HepG2 (cell line): ENCODE data around the gene TSPYL4. TPM values are rescaled to one million over a fixed set of nuclear protein-coding genes. Genes with fewer than 3 reads are reported as not detected.

Source experiments
- CHD4 ChIP-seq: fragments of 200-600 bp; sonication (generic); IDR thresholded peaks from 2 replicates; pipeline ENCODE4 v1.7.0; 2017; ENCODE audit warnings: mild to moderate bottlenecking, low read length, borderline replicate concordance
- CREM ChIP-seq, 2 experiments: sonication (generic) in 1 of 2; formaldehyde crosslinking in 1 of 2; IDR thresholded peaks; 2 replicates each; pipeline versions ENCODE4 v1.4.0 to v1.6.1; 2016 to 2020; ENCODE audit warnings: antibody characterized with exemption in 1 of 2, mild to moderate bottlenecking in 1 of 2, missing genetic modification reagents in 1 of 2
- FOSL2 ChIP-seq: sonication (generic); formaldehyde crosslinking; IDR thresholded peaks from 2 replicates; pipeline ENCODE4 v1.4.0; 2020; ENCODE audit warnings: missing genetic modification reagents
- FOXK1 ChIP-seq: sonication (generic); formaldehyde crosslinking; IDR thresholded peaks from 2 replicates; pipeline ENCODE4 v1.4.0; 2020; ENCODE audit warnings: low read depth, missing genetic modification reagents, borderline replicate concordance
- IRF2 ChIP-seq: IDR thresholded peaks from 2 replicates; pipeline ENCODE4 v1.6.1; 2018; ENCODE audit warnings: missing genetic modification reagents, missing compliant biosample characterization
- KAT7 ChIP-seq: IDR thresholded peaks from 2 replicates; pipeline ENCODE4 v1.6.1; 2018; ENCODE audit warnings: borderline replicate concordance, missing compliant biosample characterization
- MEF2D ChIP-seq: sonication (generic); formaldehyde crosslinking; IDR thresholded peaks from 2 replicates; pipeline ENCODE4 v1.5.1; 2020; ENCODE audit warnings: mild to moderate bottlenecking, missing genetic modification reagents
- PHB2 ChIP-seq: fragments of 450-650 bp; IDR thresholded peaks from 2 replicates; pipeline ENCODE4 v1.6.1; 2018; ENCODE audit not compliant: partially characterized antibody
- RBM39 ChIP-seq: fragments of 200-400 bp; formaldehyde crosslinking; IDR thresholded peaks from one replicate; pipeline ENCODE4 v1.6.1; 2018; ENCODE audit warnings: antibody characterized with exemption, mild to moderate bottlenecking, low read depth, low read length; ENCODE audit not compliant: poor library complexity, severe bottlenecking
- RXRB ChIP-seq: IDR thresholded peaks from 2 replicates; pipeline ENCODE4 v1.6.1; 2016; ENCODE audit warnings: borderline replicate concordance, missing genetic modification reagents, missing compliant biosample characterization
- SAP130 ChIP-seq: IDR thresholded peaks from 2 replicates; pipeline ENCODE4 v1.6.1; 2016; ENCODE audit warnings: low read depth
- SIN3A ChIP-seq: IDR thresholded peaks from 2 replicates; pipeline ENCODE4 v1.6.1; 2011; ENCODE audit warnings: low read depth, mild to moderate bottlenecking, control low read depth, low read length, borderline replicate concordance
- SIX1 ChIP-seq: sonication (generic); formaldehyde crosslinking; IDR thresholded peaks from 2 replicates; pipeline ENCODE4 v1.4.0; 2020; ENCODE audit warnings: missing genetic modification reagents, borderline replicate concordance
- TCF12 ChIP-seq, 2 experiments: fragments of 450-650 bp in 1 of 2; sonication (generic) in 1 of 2; formaldehyde crosslinking in 1 of 2; IDR thresholded peaks; 2 replicates each; pipeline versions ENCODE4 v1.6.1 to v1.8.0; 2017 to 2022; ENCODE audit warnings: antibody characterized with exemption in 1 of 2, mild to moderate bottlenecking in 1 of 2, missing genetic modification reagents in 1 of 2, moderate library complexity in 1 of 2
- ZMYM4 ChIP-seq: sonication (generic); formaldehyde crosslinking; IDR thresholded peaks from 2 replicates; pipeline ENCODE4 v1.8.1; 2023; ENCODE audit warnings: mild to moderate bottlenecking, missing genetic modification reagents
- ZNF510 ChIP-seq: sonication (generic); formaldehyde crosslinking; IDR thresholded peaks from 2 replicates; pipeline ENCODE4 v1.4.0; 2020; ENCODE audit warnings: low read depth, mild to moderate bottlenecking, missing genetic modification reagents
- ZNF703 ChIP-seq: sonication (generic); formaldehyde crosslinking; IDR thresholded peaks from 2 replicates; pipeline ENCODE4 v1.5.1; 2020; ENCODE audit warnings: missing genetic modification reagents, mild to moderate bottlenecking, moderate library complexity, borderline replicate concordance
- polyA plus RNA-seq, 8 experiments: library from polyadenylated mRNA; depleted of rRNA in 3 of 8; stranded (reverse) in 7 of 8; unstranded in 1 of 8; fragments of >200 nt; fragmentation: Illumina TruSeq in 4 of 8; extraction: Trizol in 4 of 8; gene quantifications; 2 replicates each; pipeline versions ENCODE4 v1.2.1 to v1.2.3, GENCODE V29; 2011 to 2016; ENCODE audit warnings: low read depth in 4 of 8, missing spikeins in 1 of 8, mixed read lengths in 1 of 8; ENCODE audit not compliant: insufficient read depth in 1 of 8
- total RNA-seq, 5 experiments: library from RNA; depleted of rRNA; stranded (reverse); fragments of >200 nt; fragmentation: Illumina TruSeq; extraction: Trizol; gene quantifications; 2 replicates each; pipeline ENCODE4 v1.2.3, GENCODE V29; 2016; ENCODE audit warnings: low read depth in 1 of 5
- TF ChIP-seq, protein P1 (sequence below): sonication (generic); formaldehyde crosslinking; IDR thresholded peaks from 2 replicates; pipeline ENCODE4 v1.4.0; 2020; ENCODE audit warnings: missing genetic modification reagents, borderline replicate concordance
- TF ChIP-seq, protein P2 (sequence below): sonication (generic); formaldehyde crosslinking; IDR thresholded peaks from 2 replicates; pipeline ENCODE4 v1.5.0; 2020; ENCODE audit warnings: missing genetic modification reagents
- TF ChIP-seq, protein P3 (sequence below): sonication (generic); formaldehyde crosslinking; IDR thresholded peaks from 2 replicates; pipeline ENCODE4 v1.8.1; 2023; ENCODE audit warnings: mild to moderate bottlenecking, moderate library complexity, missing genetic modification reagents
- TF ChIP-seq, protein P4 (sequence below): IDR thresholded peaks from 2 replicates; pipeline ENCODE4 v1.6.1; 2012; ENCODE audit warnings: inconsistent platforms
- TF ChIP-seq, protein P5 (sequence below): IDR thresholded peaks from 2 replicates; pipeline ENCODE4 v1.6.1; 2016; ENCODE audit warnings: control low read depth

The TSPYL4 gene
- total and polyA plus RNA-seq, 2 of the 13 experiments (the other 11 are each of a cell fraction or from before 2014, with no cell fraction given), result 18.0 to 19.7 TPM

DNA sequence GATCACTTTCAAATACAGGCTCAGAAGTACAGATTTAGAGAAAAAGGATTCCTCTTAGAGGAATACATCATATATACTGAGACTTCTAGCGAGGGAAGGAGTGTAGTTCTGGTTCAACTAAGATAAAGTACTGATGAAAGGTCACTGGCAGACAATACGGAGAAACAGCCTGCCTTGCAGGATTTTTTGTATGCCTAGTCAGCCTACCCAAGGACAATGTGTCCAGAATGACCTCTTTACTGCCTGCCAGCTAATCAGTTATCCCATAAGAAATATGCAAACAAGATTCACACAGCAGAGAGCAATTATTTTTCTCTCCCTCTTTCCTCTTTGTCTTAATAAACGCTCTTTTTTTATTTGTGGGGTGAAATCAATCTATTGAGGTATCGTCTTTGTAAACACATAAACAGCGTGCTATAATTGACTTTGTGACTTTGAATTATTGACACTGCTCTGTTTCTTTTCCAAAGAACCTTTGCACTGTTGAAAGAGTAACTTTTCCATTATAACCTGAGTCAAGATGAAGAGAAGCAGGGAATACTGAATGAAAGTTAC lies 1.4 kb upstream of the TSPYL4 start (continued):
- TF ChIP-seq, protein P1, sequence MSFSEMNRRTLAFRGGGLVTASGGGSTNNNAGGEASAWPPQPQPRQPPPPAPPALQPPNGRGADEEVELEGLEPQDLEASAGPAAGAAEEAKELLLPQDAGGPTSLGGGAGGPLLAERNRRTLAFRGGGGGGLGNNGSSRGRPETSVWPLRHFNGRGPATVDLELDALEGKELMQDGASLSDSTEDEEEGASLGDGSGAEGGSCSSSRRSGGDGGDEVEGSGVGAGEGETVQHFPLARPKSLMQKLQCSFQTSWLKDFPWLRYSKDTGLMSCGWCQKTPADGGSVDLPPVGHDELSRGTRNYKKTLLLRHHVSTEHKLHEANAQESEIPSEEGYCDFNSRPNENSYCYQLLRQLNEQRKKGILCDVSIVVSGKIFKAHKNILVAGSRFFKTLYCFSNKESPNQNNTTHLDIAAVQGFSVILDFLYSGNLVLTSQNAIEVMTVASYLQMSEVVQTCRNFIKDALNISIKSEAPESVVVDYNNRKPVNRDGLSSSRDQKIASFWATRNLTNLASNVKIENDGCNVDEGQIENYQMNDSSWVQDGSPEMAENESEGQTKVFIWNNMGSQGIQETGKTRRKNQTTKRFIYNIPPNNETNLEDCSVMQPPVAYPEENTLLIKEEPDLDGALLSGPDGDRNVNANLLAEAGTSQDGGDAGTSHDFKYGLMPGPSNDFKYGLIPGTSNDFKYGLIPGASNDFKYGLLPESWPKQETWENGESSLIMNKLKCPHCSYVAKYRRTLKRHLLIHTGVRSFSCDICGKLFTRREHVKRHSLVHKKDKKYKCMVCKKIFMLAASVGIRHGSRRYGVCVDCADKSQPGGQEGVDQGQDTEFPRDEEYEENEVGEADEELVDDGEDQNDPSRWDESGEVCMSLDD (CRISPR knock-in tag), result peak; percentile 77
- TF ChIP-seq SIX1 (CRISPR knock-in tag) (0 out of 2 replicates have a peak, but pooled peaks have one; percentile 30), RXRB (CRISPR knock-in tag) (peak; percentile 61), FOSL2 (CRISPR knock-in tag) (peak; percentile 52; the same call in 1 of the 2 replicates), IRF2 (CRISPR knock-in tag) (peak; percentile 45; the same call in 1 of the 2 replicates), RBM39 (no peak), SAP130 (peak; percentile 52), KAT7 (no peak; the same call in 1 of the 2 replicates), CREM (IDR thresholded peaks at IDR 0.05) (peak; percentile 57), CREM (CRISPR knock-in tag; IDR thresholded peaks at IDR 0.05) (no peak), ZMYM4 (CRISPR knock-in tag) (0 out of 2 replicates have a peak, but pooled peaks have one; percentile 36), ZNF703 (CRISPR knock-in tag) (no peak), SIN3A (peak; percentile 62; the same call in 1 of the 2 replicates), CHD4 (no peak; the same call in 1 of the 2 replicates), ZNF510 (no peak), MEF2D (CRISPR knock-in tag) (0 out of 2 replicates have a peak, but pooled peaks have one; percentile 58), PHB2 (no peak), TCF12 (IDR thresholded peaks at IDR 0.05) (no peak), TCF12 (CRISPR knock-in tag; IDR thresholded peaks at IDR 0.05) (peak; percentile 38; the same call in 1 of the 2 replicates), FOXK1 (peak; percentile 35; the same call in 1 of the 2 replicates)
- TF ChIP-seq, protein P2, sequence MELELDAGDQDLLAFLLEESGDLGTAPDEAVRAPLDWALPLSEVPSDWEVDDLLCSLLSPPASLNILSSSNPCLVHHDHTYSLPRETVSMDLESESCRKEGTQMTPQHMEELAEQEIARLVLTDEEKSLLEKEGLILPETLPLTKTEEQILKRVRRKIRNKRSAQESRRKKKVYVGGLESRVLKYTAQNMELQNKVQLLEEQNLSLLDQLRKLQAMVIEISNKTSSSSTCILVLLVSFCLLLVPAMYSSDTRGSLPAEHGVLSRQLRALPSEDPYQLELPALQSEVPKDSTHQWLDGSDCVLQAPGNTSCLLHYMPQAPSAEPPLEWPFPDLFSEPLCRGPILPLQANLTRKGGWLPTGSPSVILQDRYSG, result no peak
- TF ChIP-seq, protein P3, sequence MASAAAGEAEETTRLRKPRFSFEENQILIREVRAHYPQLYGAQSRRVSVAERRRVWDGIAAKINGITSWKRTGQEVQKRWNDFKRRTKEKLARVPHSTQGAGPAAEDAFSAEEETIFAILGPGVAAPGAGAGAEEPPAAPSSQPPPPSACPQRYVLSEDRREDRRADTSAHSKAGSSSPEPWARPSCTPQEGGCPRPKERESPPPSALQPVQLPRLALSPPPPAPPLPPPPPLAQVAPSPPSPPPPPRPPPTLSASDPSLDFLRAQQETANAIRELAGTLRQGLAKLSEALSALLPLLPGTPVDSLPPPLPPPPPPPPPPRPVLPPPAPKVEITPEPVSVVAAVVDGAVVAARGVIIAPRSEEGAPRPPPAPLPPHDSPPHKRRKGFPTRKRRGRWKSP (CRISPR knock-in tag), result peak; percentile 62; the same call in 1 of the 2 replicates
- TF ChIP-seq, protein P4, sequence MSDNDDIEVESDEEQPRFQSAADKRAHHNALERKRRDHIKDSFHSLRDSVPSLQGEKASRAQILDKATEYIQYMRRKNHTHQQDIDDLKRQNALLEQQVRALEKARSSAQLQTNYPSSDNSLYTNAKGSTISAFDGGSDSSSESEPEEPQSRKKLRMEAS, result peak; percentile 22; the same call in 1 of the 2 replicates
- TF ChIP-seq, protein P5, sequence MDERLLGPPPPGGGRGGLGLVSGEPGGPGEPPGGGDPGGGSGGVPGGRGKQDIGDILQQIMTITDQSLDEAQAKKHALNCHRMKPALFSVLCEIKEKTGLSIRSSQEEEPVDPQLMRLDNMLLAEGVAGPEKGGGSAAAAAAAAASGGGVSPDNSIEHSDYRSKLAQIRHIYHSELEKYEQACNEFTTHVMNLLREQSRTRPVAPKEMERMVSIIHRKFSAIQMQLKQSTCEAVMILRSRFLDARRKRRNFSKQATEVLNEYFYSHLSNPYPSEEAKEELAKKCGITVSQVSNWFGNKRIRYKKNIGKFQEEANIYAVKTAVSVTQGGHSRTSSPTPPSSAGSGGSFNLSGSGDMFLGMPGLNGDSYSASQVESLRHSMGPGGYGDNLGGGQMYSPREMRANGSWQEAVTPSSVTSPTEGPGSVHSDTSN, result no peak
